ENCODE data around the gene OPA3.

OPA3 gene

DNA sequence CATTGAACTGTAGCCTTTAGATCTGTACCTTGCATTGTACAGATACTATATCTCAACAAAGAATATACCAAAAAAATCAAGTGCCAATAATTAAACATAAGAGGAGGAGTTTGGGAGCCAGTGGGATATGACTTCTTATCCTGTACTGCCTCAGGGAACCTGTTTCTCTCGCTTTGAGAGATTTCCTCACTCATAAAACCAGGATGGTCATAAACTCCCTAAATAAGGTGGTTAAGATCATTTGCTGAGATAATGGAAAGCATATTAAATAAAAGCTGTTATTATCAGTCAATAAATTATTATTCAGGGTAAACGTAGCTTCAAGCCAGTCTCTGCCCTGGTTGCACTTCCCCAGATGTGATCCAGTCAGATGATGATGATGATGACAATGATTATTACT lies 17.0 kb downstream of the OPA3 start:
- DNase-seq (ENCODE audit: low read depth in 3 of 3) = no peak

DNA sequence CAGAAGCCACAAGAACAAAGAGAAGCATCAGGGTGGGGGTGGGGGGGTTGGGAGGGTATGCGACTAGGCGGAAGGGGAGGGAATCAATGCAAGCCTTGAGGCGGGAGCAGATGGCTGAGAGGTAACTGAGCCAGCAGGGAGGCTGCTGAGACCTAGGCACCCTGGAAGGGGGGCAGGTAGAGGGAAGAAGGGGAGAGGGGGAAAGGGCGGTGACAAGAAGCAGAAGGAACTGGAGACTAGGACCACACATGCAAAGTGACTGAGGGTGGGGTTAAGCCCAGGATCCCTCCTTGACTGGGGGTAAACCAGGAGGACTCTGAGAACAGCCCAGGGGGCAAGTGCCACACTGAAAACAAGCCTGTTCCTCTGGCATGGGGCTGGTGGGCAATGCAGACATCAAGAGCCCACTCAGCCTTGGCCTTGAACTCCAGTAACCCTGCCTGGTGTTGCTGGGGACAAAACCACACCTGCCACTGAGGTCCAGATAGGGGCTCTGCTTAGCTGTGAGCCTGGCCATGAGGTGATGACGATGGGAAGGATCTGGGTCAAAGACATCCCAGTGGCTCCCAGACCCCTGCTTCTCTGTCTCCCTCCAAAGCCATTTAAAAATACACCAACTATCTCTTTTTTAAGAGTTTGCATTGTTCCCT lies 20.3 kb downstream of the OPA3 start:
- no peak for DNase-seq (ENCODE audit: low read depth in 3 of 3)

DNA sequence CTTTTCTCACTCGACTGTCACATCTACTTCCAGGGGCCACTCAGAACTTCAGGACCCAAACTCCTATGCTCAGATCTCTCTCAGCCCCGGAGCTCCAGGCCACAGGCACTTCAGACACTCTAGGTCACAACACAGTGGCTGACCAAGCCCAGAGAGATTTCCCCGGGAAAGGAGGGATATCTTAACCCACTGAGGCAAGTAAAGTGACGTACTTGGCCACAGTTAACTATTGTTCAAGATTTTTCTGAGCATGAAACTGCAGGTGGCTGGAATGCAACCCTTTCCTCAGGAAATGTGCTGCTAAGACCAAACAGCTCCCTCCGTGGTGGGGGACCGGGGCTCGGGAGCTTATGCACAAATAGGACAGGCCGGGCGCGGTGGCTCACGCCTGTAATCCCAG lies 23.9 kb downstream of the OPA3 start:
- no peak for DNase-seq (ENCODE audit: low read depth in 3 of 3)

DNA sequence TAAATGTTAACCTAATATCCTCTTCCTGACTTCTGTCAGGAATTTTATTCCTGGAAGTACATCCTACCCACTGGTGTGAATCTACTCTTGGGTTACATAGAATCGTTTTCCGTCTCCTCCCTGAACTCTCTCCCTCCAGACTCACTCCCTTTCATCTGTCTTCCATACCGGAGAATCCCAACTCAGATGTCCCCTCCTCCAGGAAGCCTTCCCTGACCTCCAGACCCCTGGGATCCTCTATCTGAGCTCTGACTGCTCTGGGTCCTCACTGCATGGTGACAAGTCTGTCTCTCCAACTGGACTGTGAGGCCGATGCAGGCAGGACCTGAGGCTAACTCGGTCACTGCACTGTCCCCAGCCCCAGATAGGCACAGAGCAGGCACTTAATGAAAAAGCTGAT lies 24.6 kb downstream of the OPA3 start:
- DNase-seq (ENCODE audit: low read depth in 3 of 3) = no peak

DNA sequence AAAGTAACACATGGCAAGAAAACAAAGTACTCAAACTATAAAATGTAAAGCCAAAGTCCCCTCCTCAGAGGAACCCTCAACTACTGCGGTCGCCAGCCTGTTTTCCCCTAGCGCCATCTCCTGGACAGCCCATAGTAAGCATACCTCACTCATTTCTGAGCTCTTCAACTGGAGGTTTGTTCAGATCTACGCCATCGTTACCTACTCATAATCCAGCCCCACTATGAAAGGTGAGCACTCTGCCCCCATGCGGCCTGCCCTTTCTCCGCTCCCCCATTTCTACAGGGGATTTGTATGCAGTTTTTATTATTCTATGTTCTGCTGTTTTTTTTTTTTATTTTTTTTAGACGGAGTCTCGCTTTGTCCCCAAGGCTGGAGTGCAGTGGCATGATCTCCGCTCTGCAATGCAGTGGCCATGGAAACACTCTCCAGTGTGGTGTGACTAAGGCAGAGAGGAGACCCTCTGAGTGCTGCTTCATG lies 26.2 kb downstream of the OPA3 start:
- DNase-seq (ENCODE audit: low read depth in 3 of 3) = peak; percentile 35 to 52 (median 37)

DNA sequence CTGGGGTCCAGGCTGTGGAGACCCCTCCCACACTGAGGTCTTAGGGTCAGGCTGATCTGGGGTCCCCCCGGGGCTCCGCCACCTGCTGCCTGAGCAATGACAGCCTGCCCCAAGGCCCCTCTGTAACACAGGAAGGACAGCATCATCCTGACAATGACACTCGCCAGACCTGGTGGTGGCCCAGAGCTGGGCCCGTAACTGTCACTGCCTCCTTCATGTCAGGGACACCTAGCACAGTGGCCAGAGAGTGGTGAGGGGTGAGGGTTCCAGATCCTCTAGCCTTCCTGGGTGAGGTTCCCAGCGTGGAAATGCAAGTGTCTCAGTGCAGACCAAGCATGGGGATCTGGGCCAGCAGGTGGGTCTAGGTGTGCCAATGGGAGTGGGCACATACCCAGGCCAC lies 27.8 kb downstream of the OPA3 start:
- DNase-seq (ENCODE audit: low read depth in 3 of 3) = no peak

DNA sequence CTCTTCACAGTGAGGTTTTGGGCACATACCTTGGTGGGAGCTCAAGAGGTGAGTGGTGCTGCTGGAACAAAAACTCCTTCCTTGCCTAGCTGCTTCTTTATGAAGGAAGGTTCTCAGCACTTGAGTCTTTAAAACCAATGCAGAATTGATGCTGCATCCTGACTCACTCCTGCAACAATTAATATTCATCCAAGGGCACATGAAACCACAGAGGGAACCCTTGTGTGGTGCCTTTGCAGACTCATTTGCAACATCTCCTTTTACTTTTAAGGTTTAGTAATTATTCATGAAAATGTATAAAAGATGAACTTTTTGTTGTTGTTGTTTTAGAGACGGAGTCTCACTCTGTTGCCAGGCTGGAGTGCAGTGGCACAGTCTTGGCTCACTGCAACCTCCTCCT lies 30.1 kb downstream of the OPA3 start:
- no peak for DNase-seq (ENCODE audit: low read depth in 3 of 3)

DNA sequence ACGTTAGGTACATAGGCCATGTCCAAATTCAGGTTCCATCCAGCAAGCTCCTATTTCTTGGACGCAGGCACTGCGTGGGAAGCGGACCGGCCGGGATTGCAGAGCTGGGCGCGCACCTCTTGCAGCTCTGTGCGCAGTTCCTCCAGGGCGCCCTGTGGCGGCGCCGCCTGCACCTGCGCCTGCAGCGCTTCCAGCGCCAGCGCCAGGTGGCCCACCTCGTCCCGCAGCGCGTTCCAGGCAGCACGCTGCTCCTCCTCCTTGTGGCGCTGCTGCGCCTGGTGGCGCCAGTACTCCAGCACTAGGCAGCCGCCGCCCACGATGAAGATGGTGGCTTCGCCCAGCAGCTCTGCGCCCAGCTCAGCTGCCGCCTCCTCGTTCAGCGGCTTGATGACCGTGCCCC lies 31.1 kb downstream of the OPA3 start:
- no peak for DNase-seq (ENCODE audit: low read depth in 3 of 3)

DNA sequence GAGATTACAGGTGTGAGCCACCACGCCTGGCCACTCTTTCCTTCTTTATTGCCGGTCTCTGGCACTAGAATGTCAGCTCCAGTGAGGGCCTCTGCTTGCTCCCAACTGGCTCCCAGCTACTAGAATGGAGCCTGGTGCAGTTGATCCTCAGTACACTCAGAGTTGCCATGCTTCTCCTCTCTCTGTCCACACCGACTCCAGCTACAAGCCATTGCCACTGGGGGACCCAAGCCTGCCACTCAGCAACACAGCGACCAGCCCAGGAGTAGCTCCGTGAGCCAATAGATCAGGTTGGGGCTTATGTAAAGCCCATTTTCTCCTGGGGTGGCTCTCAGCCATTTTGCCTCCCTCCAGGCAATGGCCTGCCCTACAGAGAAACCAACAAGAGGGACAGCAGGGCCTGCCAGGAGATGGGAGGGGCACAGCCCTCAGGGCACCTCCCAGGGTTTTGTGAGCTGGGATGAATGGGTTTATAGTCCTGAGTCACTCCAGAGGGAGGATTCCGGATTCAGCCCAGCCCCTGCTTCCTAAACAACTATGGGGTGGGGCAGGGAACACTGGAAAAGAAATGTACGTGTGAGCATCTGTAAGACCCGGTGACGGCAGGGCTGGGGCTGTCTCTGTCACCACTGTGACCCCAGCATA lies 36.5 kb downstream of the OPA3 start:
- no peak for DNase-seq (ENCODE audit: low read depth in 3 of 3)

DNA sequence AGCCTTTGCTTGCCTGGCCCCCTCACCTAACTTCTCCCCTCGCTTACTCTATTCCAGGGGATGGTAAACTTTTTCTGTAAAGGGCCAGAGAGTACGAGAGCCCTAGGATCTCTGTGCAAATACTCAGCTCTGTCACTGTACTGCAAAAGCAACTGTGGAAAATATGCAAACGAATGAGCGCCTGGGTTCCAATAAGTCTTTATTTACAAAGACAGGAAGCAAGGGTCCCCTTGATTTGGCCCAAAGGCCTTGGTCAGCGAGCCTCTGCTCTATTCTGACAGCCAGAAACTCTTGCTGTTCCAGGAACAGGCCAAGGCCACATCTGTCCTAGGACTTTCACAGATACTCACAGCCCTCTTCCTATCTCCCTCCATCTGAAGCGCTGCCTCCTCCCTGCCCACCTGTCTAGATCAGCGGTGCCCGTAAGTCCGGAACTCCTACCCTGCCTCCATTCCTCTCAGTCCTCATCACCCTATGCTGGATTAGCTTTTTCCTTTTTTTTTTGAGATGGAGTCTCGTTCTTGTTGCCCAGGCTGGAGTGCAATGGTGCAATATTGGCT lies 37.3 kb downstream of the OPA3 start:
- no peak for DNase-seq (ENCODE audit: low read depth in 3 of 3)

DNA sequence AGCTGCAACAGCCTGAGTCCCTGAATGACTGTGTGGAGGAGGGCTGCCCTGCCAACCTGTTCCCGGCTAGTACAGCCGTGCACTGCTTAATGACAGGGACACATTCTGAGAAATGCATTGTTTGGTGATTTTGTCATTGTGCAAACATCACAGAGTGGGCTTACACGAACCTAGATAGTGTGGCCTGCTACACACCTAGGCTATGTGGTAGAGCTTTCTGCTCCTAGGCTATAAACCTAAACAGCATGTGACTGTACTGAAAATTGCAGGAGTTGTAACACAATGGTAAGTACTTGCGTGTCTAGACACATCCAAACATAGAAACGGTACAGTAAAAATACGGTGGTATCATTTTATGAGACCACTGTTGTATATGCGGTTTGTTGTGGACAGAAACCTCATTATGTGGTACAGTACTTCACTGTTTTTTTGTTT lies 42.4 kb downstream of the OPA3 start:
- no peak for DNase-seq (ENCODE audit: low read depth in 3 of 3)

DNA sequence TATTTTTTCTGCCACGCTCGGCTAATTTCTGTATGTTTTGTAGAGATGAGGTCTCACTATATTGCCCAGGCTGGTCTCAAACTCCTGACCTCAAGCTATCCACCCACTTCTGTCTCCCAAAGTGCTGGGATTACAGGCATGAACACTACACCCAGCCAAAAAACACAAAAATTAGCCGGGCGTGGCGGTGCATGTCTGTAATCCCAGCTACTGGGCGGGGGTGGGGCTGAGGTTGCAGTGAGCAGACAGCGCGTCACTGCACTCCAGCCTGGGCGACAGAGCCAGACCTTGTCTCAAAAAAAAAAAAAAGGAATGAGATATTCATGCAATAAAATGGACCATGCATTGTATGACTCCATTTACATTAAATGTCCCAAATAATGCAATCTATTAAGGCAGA lies 45.1 kb downstream of the OPA3 start:
- no peak for DNase-seq (ENCODE audit: low read depth in 3 of 3)

DNA sequence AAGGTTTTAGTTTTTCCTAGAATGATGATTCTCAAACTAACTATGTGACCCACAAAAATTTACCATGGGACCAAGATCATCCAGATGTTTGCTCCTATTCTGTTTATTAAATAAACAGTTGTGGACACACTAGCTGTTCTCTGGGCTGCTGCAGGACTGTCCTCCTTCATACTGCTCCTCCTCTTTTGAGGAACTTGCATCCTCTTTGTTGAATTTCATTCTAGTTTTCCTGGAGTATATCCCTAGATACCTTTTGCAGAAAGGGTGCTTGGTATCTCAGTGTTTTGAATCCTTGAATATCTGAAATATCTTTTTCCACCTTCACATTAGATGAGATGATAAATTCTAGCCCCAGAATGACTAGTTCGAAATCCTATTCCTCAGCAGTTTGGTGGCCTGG lies 53.3 kb downstream of the OPA3 start:
- no peak for DNase-seq (ENCODE audit: low read depth in 3 of 3)

DNA sequence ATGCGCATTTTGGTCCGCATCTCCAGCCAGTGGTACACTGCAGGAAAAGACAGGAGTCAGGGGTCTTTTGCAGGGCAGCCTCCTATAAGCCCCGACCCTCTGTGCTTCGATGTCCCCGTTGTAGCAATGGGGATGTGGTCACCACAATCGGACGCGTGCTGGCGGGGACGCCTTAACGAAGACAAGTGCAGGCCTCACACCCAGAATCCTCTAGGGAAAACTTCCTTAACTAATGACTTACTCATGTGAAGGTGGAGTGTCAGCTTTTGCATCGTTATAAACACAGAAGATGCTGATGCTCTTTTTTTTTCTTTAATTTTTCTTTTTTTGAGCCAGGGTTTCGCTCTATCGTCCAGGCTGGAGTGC lies 55.2 kb downstream of the OPA3 start:
- no peak for DNase-seq (ENCODE audit: low read depth in 3 of 3)

DNA sequence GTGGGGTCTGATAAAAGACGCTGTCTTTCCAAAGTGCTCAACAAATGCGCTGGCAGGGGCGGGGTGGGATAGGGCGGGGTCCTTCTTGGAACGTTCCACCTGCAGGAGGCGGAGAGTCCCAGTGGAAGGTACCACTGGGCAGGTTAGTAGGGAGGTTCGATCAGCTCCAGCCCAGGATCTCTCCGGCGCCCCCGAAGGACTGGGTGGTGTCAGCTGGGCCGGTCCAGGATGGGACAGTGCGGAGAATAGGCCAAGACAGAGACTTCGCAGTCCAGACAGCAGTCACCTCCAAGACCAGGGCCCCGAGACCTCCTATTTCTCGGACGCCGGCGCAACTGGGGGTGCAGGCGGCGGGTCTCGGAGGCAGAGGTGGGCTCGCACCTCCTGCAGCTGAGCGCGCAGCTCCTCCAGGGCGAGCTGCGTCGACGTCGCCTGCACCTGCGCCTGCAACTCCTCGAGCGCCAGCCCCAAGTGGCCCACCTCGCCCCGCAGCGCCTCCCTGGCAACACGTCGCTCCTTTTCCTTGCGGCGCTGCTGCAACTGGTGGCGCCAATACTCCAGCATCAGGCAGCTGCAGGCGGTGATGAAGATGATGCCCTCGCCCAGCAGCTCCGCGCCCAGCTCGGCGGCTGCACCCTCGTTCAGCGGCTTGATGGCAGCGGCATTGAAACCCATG lies 55.7 kb downstream of the OPA3 start:
- DNase-seq (ENCODE audit: low read depth in 3 of 3) = no peak

DNA sequence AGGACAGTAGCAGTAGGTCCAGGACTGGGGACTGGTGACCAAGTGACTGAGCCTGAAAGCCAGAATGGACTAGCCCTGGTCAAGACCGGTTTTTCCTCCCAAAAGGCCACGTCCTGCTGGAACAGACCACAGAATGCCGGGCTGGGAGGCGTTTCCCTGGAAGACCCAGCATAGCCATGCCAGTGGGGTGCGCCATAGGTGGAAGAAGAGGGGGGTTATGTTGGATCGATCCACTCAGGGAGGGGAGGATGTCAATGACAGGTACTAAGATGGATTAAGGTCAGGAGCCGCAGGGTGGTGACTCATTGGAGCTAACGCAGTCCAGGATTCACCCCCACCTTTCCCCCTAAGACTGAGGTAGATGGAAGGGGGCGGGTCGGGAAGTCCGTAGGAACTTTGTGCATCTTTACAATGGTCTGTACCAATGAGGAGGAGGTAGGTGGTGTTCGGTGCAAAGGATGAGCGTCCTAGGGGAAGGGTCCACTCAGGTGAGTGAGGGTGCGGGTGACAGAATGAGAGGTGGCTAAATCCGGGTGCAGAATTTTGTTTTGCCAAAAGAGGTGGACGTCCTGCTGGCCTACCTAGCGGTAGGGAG lies 56.4 kb downstream of the OPA3 start:
- no peak for DNase-seq (ENCODE audit: low read depth in 3 of 3)

DNA sequence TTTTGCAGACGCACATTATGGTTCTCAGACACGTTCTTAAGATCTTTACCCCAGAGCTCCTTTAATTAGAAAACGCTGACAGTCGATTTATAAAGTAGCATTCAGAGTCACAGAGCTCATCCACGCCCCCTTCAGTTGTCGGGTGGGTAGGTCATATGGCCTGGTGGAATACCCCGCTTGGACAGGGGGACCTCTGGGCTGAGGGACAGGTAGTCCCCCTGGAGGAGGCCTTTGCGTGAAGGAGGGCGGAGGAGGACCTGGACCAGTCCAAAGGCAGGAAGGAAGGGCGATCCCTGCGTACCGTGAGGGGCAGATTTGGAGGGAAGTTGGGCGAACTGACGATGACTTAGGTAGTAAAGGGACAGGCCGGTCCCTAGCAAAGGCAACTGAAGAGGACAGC lies 56.9 kb downstream of the OPA3 start:
- no peak for DNase-seq (ENCODE audit: low read depth in 3 of 3)

DNA sequence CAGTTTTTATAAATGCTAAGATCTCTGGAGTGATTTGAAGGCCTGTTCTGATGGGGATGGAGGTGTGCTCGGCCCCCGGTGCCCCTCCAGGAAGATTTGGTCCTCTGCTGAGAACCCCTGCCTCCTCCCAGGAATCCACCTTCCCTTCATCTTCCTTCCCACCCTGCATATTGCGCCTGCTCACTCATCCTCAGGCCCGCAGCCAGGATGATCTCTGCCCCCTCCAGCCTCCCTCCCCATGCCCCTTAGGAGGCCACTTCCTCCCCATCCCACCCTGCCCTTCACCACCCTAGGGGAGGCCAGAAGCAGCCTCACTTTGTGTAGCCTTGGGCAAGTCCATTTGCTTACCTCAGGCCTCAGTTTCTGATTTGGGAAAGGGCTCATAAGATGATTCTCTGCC lies 57.6 kb downstream of the OPA3 start:
- no peak for DNase-seq (ENCODE audit: low read depth in 3 of 3)

DNA sequence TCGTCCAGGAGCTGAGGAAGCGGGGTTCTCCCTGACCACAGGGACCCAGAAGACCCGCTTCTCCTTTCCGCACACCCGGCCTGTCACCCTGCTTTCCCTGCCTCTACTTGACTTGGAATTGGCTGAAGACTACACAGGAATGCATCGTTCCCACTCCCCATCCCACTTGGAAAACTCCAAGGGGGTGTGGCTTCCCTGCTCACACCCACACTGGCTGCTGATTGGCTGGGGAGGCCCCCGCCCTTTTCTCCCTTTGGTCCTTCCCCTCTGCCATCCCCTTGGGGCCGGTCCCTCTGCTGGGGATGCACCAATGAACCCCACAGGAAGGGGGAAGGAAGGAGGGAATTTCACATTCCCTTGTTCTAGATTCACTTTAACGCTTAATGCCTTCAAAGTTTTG lies 58.5 kb downstream of the OPA3 start:
- no peak for DNase-seq (ENCODE audit: low read depth in 3 of 3)

DNA sequence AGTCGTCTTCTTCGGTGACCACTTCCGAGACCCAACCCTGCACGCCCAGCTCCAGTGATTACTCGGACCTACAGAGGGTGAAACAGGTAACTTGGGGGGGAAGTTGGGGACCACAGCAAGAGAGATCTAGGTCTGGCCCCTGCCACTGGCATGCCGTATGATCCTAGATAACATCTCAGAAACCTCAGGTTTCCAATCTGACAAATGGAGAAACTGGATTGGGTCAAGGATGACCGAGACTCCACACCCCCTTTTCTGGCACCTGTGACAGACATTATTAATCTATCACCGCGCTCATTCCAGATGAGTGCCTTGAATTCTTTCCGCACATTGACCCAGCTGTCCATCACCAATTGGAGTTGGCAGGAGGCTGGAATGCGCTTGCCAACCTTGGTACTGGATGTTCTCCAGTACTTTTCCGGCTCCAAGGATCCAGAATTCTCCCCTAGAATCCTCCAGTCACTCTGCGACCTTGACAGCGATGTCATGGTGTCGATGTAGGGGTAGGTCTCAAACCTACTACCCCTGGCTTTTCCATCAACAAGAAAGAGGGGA lies 60.0 kb downstream of the OPA3 start:
- no peak for DNase-seq (ENCODE audit: low read depth in 3 of 3)

DNA sequence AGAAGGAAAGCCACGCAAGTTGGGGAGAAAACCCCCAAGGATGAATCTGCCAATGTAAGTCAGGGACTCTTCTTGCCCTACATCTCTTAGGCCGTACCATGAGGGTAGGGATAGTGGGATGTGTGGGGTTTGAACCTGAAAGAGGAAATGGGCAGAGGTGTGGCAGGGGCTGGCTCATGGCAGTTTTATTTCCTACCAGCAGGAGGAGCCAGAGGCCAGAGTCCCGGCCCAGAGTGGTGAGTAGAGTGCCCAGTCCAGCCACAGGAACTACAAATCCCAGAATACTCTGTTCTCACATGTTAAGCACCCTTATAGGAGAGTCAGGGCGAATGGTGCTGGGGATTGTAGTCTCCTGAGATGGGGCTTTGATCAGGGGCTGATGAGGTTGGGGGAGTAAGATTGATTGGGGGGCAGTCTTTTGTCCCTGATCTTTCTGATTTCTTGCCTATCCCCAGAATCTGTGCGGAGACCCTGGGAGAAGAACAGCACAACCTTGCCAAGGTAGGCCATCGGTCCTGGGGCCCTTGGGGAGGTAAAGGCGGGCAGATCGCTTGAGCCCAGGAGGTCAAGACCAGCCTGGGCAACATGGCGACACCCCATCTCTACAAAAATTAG lies 60.9 kb downstream of the OPA3 start:
- peak; percentile 59 to 69 (median 66) for DNase-seq (ENCODE audit: low read depth in 3 of 3)

Measured in stimulated activated CD4-positive, alpha-beta T cell treated with anti-CD3 and anti-CD28 coated beads, TNF-alpha, amount 100 ng/mL, for 24 hours (primary cell).